Ishikawa (cell line): ENCODE data around the gene ETV6.

ENCODE experiments used
- CEBPB ChIP-seq: IDR thresholded peaks from 2 replicates; pipeline ENCODE4 v1.6.1; 2012
- CREB1 ChIP-seq: IDR thresholded peaks from 2 replicates; pipeline ENCODE4 v1.6.1; 2012; ENCODE audit warnings: low read depth
- EGR1 ChIP-seq: IDR thresholded peaks from 2 replicates; pipeline ENCODE4 v1.6.1; 2012
- EP300 ChIP-seq: IDR thresholded peaks from 2 replicates; pipeline ENCODE4 v1.6.1; 2012; ENCODE audit warnings: borderline replicate concordance
- FOXM1 ChIP-seq: IDR thresholded peaks from 2 replicates; pipeline ENCODE4 v1.6.1; 2012; ENCODE audit warnings: low read depth, borderline replicate concordance
- NFIC ChIP-seq: IDR thresholded peaks from 2 replicates; pipeline ENCODE4 v1.6.1; 2012
- RAD21 ChIP-seq: IDR thresholded peaks from 2 replicates; pipeline ENCODE4 v1.6.1; 2012; ENCODE audit warnings: low read depth
- TAF1 ChIP-seq: IDR thresholded peaks from 2 replicates; pipeline ENCODE4 v1.6.1; 2012; ENCODE audit warnings: low read depth, mild to moderate bottlenecking
- TCF12 ChIP-seq: IDR thresholded peaks from 2 replicates; pipeline ENCODE4 v1.6.1; 2012; ENCODE audit warnings: low read depth
- TEAD4 ChIP-seq: IDR thresholded peaks from 2 replicates; pipeline ENCODE4 v1.6.1; 2012
- YY1 ChIP-seq: IDR thresholded peaks from 2 replicates; pipeline ENCODE4 v1.6.1; 2012; ENCODE audit warnings: low read depth
- ZBTB7A ChIP-seq: IDR thresholded peaks from 2 replicates; pipeline ENCODE4 v1.6.1; 2012; ENCODE audit warnings: low read depth
- TF ChIP-seq, protein P1 (sequence below): IDR thresholded peaks from 2 replicates; pipeline ENCODE4 v1.6.1; 2012
- TF ChIP-seq, protein P2 (sequence below): IDR thresholded peaks from 2 replicates; pipeline ENCODE4 v1.6.1; 2012
- TF ChIP-seq, protein P3 (sequence below): IDR thresholded peaks from 2 replicates; pipeline ENCODE4 v1.6.1; 2012; ENCODE audit warnings: low read depth, mild to moderate bottlenecking

Gene ETV6

DNA sequence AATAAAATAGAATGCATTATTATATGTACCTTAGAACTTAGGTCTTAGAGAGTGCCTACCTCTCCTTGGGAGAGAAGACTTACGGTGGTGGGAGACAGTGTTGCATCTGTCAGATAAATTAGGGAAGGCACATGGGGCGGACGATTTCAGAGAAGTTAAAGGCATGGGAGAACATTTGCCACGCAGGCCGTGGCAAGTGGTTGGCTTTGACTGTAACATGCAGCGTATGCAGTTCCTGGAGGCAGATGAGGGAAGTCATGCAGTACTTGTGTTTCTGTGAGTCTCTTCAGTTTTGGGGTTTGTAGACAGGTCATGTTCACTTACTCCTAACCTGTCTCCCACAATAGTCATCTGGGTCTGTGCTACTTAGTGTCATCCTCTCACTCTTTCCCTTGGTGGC, 43.6 kb downstream of the ETV6 start:
- no peak for TF ChIP-seq ZBTB7A
- TF ChIP-seq, protein P1, sequence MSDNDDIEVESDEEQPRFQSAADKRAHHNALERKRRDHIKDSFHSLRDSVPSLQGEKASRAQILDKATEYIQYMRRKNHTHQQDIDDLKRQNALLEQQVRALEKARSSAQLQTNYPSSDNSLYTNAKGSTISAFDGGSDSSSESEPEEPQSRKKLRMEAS = no peak
- no peak for TF ChIP-seq CEBPB
- no peak for TF ChIP-seq TAF1
- TF ChIP-seq FOXM1 = no peak
- TF ChIP-seq, protein P2, sequence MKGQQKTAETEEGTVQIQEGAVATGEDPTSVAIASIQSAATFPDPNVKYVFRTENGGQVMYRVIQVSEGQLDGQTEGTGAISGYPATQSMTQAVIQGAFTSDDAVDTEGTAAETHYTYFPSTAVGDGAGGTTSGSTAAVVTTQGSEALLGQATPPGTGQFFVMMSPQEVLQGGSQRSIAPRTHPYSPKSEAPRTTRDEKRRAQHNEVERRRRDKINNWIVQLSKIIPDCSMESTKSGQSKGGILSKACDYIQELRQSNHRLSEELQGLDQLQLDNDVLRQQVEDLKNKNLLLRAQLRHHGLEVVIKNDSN = no peak
- no peak for TF ChIP-seq TEAD4
- TF ChIP-seq, protein P3, sequence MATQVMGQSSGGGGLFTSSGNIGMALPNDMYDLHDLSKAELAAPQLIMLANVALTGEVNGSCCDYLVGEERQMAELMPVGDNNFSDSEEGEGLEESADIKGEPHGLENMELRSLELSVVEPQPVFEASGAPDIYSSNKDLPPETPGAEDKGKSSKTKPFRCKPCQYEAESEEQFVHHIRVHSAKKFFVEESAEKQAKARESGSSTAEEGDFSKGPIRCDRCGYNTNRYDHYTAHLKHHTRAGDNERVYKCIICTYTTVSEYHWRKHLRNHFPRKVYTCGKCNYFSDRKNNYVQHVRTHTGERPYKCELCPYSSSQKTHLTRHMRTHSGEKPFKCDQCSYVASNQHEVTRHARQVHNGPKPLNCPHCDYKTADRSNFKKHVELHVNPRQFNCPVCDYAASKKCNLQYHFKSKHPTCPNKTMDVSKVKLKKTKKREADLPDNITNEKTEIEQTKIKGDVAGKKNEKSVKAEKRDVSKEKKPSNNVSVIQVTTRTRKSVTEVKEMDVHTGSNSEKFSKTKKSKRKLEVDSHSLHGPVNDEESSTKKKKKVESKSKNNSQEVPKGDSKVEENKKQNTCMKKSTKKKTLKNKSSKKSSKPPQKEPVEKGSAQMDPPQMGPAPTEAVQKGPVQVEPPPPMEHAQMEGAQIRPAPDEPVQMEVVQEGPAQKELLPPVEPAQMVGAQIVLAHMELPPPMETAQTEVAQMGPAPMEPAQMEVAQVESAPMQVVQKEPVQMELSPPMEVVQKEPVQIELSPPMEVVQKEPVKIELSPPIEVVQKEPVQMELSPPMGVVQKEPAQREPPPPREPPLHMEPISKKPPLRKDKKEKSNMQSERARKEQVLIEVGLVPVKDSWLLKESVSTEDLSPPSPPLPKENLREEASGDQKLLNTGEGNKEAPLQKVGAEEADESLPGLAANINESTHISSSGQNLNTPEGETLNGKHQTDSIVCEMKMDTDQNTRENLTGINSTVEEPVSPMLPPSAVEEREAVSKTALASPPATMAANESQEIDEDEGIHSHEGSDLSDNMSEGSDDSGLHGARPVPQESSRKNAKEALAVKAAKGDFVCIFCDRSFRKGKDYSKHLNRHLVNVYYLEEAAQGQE = no peak
- no peak for TF ChIP-seq NFIC
- TF ChIP-seq CREB1 = no peak
- TF ChIP-seq TCF12 = no peak
- no peak for TF ChIP-seq EGR1
- TF ChIP-seq RAD21 = no peak
- no peak for TF ChIP-seq EP300
- no peak for TF ChIP-seq YY1

DNA sequence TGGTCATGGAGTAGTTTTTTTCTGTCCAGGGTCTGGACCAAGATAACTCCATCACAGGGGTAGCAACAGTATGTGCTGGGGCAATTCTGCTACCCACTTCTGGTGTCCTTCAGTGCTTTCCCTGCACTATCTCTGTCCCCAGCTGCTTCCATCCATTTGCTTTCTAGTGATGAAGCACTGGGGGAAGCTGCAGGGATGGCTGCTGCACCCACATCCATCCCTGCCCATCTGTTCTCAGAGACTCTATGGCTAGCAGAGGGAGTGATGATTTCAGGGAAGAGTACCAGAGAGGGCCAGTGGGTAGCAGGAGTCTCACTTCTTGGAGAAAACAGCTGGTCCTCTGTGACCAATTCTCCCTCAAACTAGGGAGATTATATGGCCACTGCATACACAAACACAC, 44.1 kb downstream of the ETV6 start:
- TF ChIP-seq, protein P2 = no peak
- TF ChIP-seq CREB1 = no peak
- no peak for TF ChIP-seq CEBPB
- TF ChIP-seq TAF1 = no peak
- no peak for TF ChIP-seq NFIC
- TF ChIP-seq EGR1 = no peak
- TF ChIP-seq ZBTB7A = no peak
- TF ChIP-seq TEAD4 = no peak
- no peak for TF ChIP-seq FOXM1
- TF ChIP-seq, protein P3 = no peak

DNA sequence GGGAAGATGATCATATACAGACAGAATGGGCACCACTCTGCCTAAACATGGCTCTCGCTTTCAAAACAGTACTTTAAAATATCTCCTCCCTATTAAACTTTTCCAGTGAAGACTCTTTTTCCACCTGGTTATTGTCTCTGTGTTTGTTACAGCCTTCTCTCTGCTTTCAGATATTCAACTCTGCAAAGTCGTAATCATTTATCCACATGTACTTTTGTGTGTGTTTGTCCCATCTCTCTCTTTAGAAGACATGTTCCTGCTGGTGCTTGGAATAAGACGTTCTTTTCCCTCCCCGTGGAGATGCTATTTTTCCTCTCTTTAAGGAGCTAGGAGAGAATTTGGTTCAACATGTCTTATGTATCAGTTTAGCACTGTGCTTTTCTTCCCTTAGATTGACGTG, 45.1 kb downstream of the ETV6 start:
- no peak for TF ChIP-seq TCF12
- TF ChIP-seq, protein P1 = no peak
- TF ChIP-seq CREB1 = no peak
- no peak for TF ChIP-seq TEAD4
- TF ChIP-seq EGR1 = no peak

DNA sequence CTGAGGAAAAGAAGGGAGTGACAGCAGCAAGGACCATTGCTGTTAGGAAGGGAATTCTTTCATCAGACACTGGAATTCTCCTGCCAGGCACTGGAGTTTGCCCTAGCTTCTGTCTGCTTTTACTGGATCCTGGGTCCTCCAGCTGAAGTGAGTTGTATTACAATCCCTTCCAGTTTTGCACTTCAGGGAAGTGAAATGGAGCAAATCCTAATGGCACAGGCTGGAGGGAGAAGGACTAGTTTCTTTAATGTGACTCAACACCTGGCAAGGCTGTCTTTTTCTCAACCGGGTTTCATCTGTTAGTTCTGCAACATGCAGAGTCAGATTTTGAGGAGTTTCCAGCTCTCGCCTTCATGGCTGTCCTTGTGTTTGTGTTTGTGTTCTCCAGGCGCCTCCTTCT, 45.8 kb downstream of the ETV6 start:
- TF ChIP-seq, protein P3 = no peak
- TF ChIP-seq, protein P1 = no peak
- TF ChIP-seq YY1 (no peak), TEAD4 (no peak), FOXM1 (no peak)

DNA sequence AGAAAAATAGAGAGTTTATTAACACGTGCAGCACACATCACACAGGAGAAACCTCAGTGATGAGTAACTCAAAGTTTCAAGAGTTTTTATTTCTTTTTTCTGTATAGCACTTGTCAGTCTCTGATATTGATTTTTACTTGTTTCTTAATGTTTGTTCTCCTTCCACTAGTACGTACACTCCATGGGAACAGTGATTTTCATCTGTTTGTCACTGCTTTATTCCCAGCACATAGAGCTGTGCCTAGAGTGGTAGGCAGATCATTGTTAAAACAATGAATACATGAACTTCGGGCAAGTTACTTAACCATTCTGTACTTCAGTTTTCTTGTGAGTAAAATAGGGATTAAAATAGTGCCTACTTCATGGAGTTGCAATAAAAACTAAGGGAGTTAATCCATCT, 46.6 kb downstream of the ETV6 start:
- no peak for TF ChIP-seq CEBPB
- TF ChIP-seq NFIC = no peak
- TF ChIP-seq TCF12 = no peak
- TF ChIP-seq ZBTB7A = no peak
- TF ChIP-seq TEAD4 = no peak
- TF ChIP-seq FOXM1 = no peak
- no peak for TF ChIP-seq TAF1
- TF ChIP-seq, protein P1 = no peak
- TF ChIP-seq YY1 = no peak
- TF ChIP-seq EP300 = no peak
- TF ChIP-seq, protein P3 = no peak
- no peak for TF ChIP-seq RAD21
- no peak for TF ChIP-seq CREB1
